Left hindlimb (tissue), 1 donor: Measurements from ENCODE around the gene TPD52L2.

Experiments used
- DNase-seq: peaks from one replicate; pipeline ENCODE4 v3.0.0-alpha.2; 2018

Gene TPD52L2

GRCh38 chr20:63935447-63935846 is 70.4 kb downstream of the TPD52L2 start:
- no peak for DNase-seq

GRCh38 chr20:63937596-63937995 is 72.5 kb downstream of the TPD52L2 start:
- DNase-seq, result no peak

GRCh38 chr20:63939061-63939935 is 74.2 kb downstream of the TPD52L2 start:
- no peak for DNase-seq

GRCh38 chr20:63940071-63940471 is 75.0 kb downstream of the TPD52L2 start:
- no peak for DNase-seq

GRCh38 chr20:63940472-63941266 is 75.6 kb downstream of the TPD52L2 start:
- no peak for DNase-seq
